Measurements from ENCODE around the gene NELL1.

DNA sequence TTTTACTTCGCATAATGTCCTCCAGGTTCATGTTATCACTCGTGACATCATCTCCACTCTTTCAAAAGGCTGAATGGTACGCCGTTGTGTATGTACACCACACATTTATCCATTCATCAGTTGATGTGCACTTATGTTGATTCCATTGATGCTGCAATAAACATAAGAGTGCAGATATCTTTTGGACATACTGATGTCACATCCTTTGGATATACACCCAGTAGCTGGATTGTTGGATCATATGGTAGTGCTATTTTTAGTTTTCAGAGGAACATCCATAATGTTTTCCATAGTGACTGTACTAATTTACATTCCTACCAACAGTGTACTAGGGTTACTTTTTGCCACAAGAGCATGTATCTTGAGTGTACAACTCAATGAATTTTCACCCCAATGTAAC is 25.0 kb upstream of the NELL1 start:
- TF ChIP-seq POLR2A (IDR thresholded peaks at IDR 0.05; ENCODE audit: low read depth, low read length), result no peak
- no peak for TF ChIP-seq POLR2AphosphoS5 (IDR thresholded peaks at IDR 0.05; ENCODE audit: low read depth, low read length)
- TF ChIP-seq TAF1 (IDR thresholded peaks at IDR 0.05; ENCODE audit: low read depth, low read length), result no peak
- TF ChIP-seq SPI1 (IDR thresholded peaks at IDR 0.05; ENCODE audit: low read depth, low read length), result no peak
